Stimulated activated CD4-positive, alpha-beta T cell treated with anti-CD3 and anti-CD28 coated beads, TNF-alpha, amount 100 ng/mL, for 24 hours (primary cell): ENCODE results near the gene TBX19.
A peak's percentile ranks its signal among the peaks of the same experiment; 100 is the strongest.

Experiments
- DNase-seq, 3 experiments: peaks; one replicate each; pipeline ENCODE4 v3.0.0-alpha.2; 2020; ENCODE audit warnings: low read depth in 3 of 3

TBX19 gene

DNA sequence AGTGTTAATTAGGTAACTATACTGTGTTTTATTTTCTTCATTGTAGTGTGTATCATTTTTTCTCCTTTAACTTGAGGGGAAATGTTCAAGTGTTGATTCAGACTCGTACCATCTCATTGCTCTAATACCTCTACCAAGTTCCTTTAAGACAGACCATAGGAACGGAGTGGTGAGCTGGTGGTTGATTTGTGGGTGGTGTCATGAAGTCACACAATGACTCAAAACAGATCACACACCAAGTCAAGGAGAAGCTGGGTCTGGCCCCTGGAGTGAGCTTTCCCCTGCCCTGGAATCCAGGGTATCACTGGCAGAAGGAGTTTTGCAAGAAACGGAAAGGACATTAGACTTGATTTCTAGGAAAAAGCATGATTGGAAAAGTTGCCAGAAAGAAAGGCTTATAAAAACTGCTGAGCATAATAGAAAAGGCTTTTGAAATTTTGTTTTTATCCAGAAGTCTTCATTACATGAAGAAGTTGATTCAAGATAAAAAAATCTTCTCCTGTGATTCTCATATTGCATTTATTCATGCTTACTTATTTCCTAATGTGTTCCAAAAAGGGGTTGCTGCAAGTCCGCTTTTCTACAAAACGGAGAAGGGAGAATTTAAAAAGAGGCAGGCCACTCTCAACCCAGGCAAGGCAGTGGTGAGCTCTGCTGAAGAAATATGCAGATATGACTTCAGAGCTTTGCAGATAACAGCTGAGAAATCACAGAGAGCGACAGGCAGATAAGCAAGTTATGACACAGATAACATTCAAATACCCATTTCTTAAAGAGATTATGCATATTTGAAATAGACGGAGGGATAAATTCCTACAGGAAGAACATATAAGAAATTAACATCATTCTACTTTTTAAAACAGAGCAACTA is 79.7 kb downstream of the TBX19 start:
- DNase-seq = peak in 1 of 3 experiments; percentile 19

DNA sequence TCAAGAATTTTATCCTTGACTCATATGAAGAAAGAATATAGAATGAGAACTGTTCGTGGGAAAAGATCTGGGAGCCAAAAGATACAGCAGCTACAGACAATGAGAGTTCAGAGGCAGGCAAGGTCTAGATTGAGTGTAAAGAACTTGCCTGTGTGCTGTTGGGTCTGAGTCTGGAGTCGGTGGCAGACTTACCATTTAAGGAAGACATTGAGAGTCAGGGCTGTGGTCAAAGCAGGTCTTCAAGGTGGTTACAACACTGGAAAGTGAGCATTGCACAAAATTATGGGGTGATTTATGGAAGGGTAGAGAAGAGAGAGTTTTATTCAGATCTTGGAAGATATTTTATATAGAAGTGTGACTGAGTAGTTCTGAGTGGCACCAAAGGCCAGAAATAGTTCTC is 80.6 kb downstream of the TBX19 start:
- DNase-seq = no peak

DNA sequence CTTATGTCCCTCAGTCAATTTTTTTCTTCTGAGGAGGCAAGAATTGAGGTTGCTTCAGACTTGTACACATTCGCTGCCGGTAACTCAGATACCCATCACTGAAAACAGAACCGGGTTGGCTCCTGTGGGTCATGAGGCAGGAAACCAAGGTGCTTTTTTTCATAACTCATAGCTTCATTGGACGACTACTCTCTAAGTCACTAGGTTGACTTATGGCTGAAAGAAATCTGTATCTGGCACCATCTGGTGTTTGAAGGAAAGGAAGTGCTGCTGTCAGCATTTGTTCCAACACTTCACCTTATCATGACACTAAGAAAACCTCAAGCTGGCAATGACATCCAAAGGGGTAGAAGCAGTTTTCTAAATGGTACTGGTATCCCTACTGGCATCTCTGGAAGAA is 82.3 kb downstream of the TBX19 start:
- DNase-seq = peak in 2 of 3 experiments; percentile 14 to 15
